Brain pericyte (primary cell): ENCODE data around the gene PCDHGB1.
"Not testable (repeated sequence)": the region's sequence is repeated elsewhere in the genome, so short reads cannot be mapped to it uniquely, and the experiment has no call there.

Experiments
- DNase-seq: peaks from one replicate; pipeline ENCODE4 v3.0.0-alpha.2; 2012; ENCODE audit warnings: low read depth, low spot score

PCDHGB1 gene

GRCh38 chr5:141345327-141345726 lies 4.6 kb upstream of the PCDHGB1 start:
- DNase-seq, result no peak

DNA sequence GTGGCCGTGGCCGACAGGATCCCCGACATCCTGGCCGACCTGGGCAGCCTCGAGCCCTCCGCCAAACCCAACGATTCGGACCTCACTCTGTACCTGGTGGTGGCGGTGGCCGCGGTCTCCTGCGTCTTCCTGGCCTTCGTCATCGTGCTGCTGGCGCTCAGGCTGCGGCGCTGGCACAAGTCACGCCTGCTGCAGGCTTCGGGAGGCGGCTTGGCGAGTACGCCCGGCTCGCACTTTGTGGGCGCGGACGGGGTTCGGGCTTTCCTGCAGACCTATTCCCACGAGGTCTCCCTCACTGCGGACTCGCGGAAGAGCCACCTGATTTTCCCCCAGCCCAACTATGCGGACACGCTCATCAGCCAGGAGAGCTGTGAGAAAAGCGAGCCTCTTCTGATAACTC lies 3.9 kb upstream of the PCDHGB1 start:
- DNase-seq, result not testable (repeated sequence)

DNA sequence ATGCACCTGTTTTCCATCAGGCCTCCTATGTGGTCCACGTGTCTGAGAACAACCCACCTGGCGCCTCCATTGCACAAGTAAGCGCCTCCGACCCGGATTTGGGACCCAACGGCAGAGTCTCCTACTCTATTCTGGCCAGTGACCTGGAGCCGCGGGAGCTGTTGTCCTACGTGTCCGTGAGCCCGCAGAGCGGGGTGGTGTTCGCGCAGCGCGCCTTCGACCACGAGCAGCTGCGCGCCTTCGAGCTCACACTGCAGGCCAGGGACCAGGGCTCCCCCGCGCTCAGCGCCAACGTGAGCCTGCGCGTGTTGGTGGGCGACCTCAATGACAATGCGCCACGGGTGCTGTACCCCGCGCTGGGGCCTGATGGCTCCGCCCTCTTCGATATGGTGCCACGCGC lies 1.7 kb downstream of the PCDHGB1 start:
- no peak for DNase-seq

GRCh38 chr5:141354900-141355469 lies 5.1 kb downstream of the PCDHGB1 start, which contains the start of gene PCDHGA4:
TSS of gene PCDHGA4 (plus strand) at chr5:141355021. CDS start at chr5:141355108, 87 bp downstream.
- DNase-seq, result no peak

- DNase-seq, result no peak
Measured at GRCh38 chr5:141355641-141356040, 5.7 kb downstream of the PCDHGB1 start.

- no peak for DNase-seq
Measured at GRCh38 chr5:141356133-141356532, 6.2 kb downstream of the PCDHGB1 start.

DNA sequence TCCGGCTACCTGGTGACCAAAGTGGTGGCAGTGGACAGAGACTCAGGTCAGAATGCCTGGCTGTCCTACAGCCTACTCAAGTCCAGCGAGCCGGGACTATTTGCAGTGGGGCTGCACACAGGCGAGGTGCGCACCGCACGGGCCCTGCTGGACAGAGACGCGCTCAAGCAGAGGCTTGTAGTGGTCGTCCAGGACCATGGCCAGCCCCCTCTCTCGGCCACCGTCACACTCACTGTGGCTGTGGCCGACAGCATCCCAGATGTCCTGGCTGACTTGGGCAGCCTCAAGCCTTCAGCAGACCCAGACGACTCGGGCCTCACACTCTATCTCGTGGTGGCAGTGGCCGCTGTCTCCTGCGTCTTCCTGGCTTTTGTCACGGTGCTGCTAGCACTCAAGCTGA lies 7.1 kb downstream of the PCDHGB1 start:
- no peak for DNase-seq

- DNase-seq, result no peak
Measured at GRCh38 chr5:141359790-141360426, 10.0 kb downstream of the PCDHGB1 start, which contains the start of gene PCDHGB2. TSS of gene PCDHGB2 (plus strand) at chr5:141359994. CDS start at chr5:141360136, 142 bp downstream.

GRCh38 chr5:141360685-141361084 lies 10.8 kb downstream of the PCDHGB1 start:
- DNase-seq, result no peak

DNA sequence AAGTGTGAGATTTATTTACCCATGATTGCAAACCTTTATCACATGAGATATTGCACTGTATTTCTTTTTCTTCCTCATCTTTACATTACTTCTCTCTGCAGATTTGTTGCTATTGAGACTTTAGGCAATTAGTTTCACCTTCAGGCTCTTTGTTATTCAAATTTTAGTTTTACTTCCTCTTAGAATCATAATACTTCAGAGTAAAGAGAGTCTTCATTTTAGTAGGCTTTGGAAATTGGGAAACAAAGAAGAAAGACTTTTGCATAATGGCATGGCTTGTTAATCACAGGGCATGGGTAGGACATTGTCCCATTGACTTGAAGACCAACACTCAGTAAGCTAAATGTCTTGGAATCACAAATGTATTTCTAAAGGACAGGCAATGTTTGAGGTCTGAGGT lies 12.8 kb downstream of the PCDHGB1 start:
- DNase-seq, result no peak

DNA sequence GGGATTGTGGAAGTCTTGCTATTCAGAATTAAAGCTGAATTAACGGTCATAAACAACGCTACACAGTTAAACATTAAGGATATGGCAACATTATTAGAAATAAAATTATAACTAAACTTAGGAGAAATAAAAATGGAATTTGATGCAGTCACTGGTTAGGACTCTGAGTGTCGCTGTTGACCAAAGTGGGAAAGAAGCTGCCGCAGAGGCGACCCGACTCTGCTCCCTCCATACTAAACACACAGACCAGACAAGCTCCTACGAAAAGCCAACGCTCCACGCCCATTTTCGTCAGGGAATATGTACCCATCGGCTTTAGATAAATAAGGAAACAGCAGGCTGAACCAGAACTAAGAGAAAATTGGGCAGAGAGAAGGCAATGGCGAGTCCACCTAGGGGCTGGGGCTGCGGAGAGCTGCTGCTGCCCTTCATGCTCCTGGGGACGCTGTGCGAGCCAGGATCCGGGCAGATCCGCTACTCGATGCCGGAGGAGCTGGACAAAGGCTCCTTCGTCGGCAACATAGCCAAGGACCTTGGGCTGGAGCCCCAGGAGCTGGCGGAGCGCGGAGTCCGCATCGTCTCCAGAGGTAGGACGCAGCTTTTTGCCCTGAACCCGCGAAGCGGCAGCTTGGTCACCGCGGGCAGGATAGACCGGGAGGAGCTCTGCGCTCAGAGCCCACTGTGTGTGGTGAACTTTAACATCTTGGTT lies 14.2 kb downstream of the PCDHGB1 start, which contains the start of gene PCDHGA5:
Gene PCDHGA5, plus strand, starts transcription at position 211 of the 709 bp plus-strand sequence. Its CDS starts 169 bp downstream, at position 380.
- no peak for DNase-seq

DNA sequence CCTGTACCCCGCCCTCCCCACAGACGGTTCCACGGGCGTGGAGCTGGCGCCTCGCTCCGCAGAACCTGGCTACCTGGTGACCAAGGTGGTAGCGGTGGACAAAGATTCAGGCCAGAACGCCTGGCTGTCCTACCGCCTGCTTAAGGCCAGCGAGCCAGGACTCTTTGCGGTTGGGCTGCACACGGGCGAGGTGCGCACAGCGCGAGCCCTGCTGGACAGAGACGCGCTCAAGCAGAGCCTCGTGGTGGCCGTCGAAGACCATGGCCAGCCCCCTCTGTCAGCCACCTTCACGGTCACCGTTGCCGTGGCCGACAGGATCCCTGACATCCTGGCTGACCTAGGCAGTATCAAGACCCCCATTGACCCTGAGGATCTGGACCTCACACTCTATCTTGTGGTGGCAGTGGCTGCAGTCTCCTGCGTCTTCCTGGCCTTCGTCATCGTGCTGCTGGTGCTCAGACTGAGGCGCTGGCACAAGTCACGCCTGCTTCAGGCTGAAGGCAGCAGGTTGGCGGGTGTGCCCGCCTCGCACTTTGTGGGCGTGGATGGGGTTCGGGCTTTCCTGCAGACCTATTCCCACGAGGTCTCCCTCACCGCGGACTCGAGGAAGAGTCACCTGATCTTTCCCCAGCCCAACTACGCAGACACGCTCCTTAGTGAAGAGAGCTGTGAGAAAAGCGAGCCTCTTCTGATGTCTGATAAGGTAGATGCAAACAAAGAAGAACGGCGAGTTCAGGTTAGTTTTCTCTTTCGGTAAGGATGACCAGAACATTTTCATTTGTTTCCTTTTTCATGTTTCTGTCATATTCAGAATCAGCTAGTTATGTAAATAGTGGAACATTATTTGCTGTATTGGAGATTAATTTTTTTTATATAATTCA lies 16.4 kb downstream of the PCDHGB1 start:
- DNase-seq, result no peak

- DNase-seq, result no peak
Measured at GRCh38 chr5:141369994-141370848, 20.3 kb downstream of the PCDHGB1 start, which contains the start of gene PCDHGB3. TSS of gene PCDHGB3 (plus strand) at chr5:141370242. CDS start at chr5:141370395, 153 bp downstream.

GRCh38 chr5:141371572-141372475 lies 21.9 kb downstream of the PCDHGB1 start:
- no peak for DNase-seq

DNA sequence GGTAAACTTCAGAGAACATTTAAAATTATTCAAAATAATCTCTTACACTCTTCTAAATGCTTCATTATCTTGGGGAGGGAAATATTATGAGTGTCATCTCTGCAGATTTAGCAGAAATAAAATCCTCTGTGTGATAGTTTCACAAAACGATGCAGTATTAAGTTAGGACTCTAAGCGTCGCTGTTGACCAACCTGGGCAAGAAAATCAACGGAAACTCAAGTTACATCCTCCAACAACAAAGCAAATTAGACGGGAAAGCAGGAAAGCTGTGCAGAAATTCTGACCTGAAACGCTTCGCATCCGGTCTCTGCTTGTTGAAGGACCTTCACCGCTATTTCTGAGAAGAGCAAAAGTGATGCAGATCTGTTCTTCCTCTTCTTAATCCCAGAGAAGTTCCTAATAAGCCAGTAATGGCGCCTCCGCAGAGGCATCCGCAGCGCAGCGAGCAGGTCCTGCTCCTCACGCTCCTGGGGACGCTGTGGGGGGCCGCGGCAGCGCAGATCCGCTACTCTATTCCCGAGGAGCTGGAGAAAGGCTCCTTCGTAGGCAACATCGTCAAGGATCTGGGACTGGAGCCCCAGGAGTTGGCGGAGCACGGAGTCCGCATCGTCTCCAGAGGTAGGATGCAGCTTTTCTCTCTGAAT lies 23.9 kb downstream of the PCDHGB1 start, which contains the start of gene PCDHGA6:
Gene PCDHGA6, plus strand, starts transcription at position 219 of the 645 bp plus-strand sequence. Its CDS starts 193 bp downstream, at position 412.
- DNase-seq, result no peak

GRCh38 chr5:141374627-141375026 lies 24.7 kb downstream of the PCDHGB1 start:
- no peak for DNase-seq

DNA sequence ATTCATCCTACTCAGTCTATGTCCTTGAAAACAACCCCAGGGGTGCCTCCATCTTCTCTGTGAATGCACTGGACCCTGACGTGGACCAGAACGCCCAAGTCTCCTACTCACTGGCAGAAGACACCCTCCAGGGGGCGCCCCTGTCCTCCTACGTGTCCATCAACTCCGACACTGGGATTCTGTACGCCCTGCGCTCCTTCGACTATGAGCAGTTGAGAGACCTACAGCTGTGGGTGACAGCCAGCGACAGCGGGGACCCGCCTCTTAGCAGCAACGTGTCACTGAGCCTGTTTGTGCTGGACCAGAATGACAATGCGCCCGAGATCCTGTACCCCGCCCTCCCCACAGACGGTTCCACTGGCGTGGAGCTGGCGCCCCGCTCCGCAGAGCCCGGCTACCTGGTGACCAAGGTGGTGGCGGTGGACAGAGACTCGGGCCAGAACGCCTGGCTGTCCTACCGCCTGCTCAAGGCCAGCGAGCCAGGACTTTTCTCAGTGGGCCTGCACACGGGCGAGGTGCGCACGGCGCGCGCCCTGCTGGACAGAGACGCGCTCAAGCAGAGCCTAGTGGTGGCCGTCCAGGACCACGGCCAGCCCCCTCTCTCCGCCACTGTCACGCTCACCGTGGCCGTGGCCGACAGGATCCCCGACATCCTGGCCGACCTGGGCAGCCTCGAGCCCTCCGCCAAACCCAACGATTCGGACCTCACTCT lies 25.7 kb downstream of the PCDHGB1 start:
- DNase-seq, result not testable (repeated sequence)
